ENCODE results near the gene TCF7L1.
"Not testable (repeated sequence)": the region's sequence is repeated elsewhere in the genome, so short reads cannot be mapped to it uniquely, and the experiment has no call there.

TCF7L1 gene

GRCh38 chr2:85291425-85292023 lies 158.3 kb downstream of the TCF7L1 start:
- no peak for DNase-seq

DNA sequence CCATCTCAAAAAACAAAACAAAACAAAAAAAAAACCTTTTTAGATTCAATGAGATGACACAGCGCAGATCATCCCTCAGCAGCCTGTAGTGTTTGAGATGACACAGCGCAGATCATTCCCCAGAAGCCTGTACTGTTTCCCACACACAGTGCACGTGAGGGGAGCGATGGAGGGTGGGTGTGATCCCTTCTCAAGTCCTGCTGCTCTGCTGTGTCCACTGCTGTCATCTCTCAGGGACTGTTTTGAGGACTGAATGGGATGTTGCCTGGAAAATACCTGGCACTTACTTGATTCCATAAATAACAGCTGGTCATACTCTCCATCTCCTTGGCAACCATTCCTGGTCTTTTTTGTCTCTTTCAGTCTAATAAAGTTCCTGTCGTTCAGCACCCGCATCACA lies 168.9 kb downstream of the TCF7L1 start:
- no peak for DNase-seq

- DNase-seq, result no peak
Measured at GRCh38 chr2:85303780-85304531, 170.8 kb downstream of the TCF7L1 start.

DNA sequence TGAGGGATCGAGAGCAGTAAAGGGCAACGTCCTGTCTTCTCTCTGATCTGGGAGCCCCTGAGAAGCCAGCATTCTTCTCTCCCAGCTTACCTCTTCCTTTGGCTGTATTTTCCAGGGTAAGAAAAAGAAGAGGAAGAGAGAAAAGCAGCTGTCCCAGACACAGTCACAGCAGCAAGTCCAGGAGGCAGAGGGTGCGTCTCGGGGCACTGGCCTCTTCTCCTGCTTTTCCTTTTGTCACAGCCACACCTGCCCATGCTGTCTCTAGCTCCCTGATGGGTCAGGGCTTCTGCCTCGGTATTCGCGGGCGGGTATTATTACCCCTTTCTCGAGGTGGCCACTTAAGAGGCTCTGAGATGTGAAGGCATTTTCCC lies 174.3 kb downstream of the TCF7L1 start:
- no peak for DNase-seq

- DNase-seq, result no peak
Measured at GRCh38 chr2:85308201-85308600, 175.0 kb downstream of the TCF7L1 start.

- no peak for DNase-seq
Measured at GRCh38 chr2:85308896-85309555, 175.8 kb downstream of the TCF7L1 start.

DNA sequence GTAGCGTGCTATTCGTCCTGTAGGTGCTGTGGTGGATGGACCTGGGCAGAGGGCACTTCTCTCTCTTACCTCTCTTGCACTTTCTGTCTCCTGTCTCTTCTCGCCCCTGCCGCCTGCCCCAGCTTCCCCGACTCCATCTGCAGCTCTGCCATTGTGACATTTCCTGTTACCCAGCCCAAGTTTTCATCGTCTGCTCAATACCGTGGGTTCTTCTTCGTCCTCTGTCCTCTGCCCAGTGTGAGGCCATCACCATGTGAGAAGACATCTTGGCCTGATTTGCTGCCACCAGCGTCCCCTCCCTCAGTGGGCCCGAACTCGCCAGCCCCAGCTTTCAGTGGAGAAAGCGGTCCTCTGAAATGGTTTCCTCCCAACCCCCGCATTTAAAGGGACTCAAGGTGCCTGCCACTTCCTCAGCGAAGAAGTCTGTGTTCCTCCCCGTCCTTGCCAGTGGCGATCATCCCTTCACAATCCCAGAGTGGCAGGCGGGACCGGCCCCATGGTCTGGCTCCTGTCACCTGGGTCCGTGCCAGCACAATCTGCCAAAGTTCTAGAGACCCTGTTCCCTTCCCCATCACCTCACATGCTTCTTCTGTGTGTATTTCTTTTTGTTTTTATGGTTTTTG lies 176.6 kb downstream of the TCF7L1 start:
- no peak for DNase-seq

DNA sequence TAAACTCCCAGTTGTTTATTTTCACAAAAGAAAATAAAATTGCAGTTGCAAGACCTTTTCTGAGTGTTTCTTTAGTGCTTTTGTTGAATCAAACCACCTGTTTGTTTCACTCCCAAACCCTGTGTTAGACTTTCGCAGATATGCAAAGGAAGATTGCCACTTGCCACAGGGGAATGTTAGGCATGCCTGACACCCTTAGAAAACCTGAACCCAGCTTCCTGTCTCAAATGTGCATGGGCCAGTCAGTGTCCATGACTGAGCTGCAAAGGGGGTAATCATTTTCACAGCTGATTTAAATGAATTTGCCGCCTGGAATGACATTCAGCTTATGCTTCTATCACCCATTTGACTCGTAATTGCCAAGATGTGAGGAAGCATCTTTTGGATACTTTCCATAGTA lies 177.1 kb downstream of the TCF7L1 start:
- no peak for DNase-seq

DNA sequence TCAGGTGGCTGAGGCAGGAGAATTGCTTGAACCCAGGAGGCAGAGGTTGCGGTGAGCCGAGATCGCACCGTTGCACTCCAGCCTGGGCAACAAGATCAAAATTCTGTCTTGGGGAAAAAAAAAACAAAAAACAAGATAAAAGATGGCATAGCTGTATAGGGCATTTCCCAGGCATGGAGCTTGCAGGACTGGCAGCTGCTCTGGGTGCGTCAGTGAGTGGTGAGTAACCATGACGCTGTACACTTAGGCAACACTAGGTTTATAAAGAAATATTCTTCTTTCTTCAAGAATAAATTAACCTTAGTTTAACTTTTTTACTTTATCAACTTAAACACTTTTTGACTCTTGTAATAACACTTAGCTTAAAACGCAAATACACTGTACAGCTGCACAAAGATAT lies 179.2 kb downstream of the TCF7L1 start:
- DNase-seq, result no peak

DNA sequence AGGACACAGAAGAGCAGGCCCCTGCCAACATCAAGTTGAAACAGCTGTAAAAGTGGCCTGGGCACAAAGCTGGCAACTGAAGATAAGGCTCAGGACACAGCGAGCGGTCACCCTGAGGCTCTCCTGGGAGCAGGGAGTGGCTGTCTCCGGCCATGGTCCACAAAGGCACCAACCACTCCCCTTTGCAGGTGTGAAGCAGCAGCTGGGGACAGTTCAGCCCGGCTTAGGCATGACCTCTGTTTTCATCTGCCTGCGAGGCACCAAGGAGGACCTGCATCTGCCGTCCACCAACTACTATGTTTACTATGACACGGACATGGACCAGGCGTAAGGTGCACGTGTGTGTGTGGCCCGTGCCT lies 181.7 kb downstream of the TCF7L1 start:
- no peak for DNase-seq

DNA sequence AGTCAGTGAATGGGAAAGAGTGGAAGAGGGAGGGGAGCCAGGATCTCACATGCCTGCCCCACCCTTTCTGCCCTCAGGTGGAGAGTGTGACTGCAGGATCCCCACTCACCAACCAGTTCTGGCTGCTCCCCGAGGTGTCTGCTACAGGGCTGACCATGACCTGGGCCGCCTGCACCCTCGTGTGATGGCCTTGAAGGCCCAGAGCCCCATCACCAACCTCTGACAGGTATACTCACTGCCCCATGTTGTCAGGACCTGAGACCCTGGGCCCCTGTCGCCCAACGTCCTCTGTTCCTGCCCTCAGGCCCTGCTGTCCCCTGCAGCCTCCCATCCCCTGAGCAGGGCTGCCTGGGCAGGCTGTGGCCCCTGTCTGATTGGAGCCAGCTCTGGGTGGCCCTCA lies 182.7 kb downstream of the TCF7L1 start:
- DNase-seq, result not testable (repeated sequence)

- DNase-seq, result no peak
Measured at GRCh38 chr2:85318222-85319074, 185.3 kb downstream of the TCF7L1 start.

- no peak for DNase-seq
Measured at GRCh38 chr2:85319796-85320195, 186.6 kb downstream of the TCF7L1 start.

DNA sequence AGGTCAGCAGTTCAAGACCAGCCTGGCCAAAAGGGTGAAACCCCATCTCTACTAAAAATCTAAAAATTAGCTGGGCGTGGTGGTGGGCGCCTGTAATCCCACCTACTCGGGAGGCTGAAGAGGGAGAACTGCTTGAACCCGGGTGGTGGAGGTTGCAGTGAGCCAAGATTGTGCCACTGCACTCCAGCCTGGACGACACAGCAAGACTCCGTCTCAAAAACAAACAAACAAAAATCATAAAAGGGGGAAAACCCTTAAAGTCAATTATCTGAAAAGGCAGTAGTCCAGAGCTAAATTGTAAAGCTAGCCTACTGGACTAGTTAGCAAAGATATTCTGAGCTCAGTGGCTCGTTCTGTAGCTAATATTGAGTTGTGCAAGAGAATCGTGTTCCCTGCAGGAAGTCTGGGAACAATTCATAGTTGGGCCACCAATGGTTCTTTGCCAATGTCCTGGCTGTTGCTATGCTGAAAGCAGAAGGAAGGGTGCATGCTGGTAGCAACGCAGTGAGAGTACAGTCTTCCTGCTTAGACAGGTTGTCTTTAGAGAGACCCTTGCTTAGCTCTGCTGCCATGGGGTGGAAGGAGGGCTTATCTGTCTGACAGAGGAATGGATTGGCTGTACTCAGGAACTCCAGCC lies 190.3 kb downstream of the TCF7L1 start:
- DNase-seq, result no peak

DNA sequence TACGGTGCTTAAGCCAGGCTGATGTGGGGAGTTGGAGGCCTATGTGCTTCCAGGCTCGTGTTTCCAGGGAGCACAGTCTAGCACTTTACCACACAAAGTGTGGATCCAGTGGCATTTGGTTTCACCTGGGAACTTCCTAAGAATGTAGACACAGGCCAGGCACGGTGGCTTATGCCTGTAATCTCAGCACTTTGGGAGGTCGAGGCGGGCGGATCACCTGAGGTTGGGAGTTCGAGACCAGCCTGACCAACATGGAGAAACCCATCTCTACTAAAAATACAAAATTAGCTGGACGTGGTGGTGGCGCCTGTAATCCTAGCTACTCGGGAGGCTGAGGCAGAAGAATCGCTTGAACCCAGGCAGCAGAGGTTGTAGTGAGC lies 190.8 kb downstream of the TCF7L1 start:
- not testable (repeated sequence) for DNase-seq

GRCh38 chr2:85324639-85325465 lies 191.7 kb downstream of the TCF7L1 start:
- no peak for DNase-seq

DNA sequence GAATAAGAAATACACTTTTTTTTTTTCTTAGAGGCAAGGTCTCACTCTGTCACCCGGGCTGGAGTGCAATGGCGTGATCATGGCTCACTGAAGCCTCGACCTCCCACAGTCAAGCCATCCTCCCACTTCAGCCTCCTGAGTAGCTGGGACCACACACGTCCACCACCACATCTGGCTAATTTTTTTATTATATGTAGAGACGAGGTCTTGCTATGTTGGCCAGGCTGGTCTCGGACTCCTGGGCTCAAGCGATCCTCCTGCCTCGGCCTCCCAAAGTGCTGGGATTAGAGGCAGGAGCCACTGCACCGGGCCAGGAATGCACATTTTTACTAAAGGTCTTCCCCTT lies 192.2 kb downstream of the TCF7L1 start:
- no peak for DNase-seq

DNA sequence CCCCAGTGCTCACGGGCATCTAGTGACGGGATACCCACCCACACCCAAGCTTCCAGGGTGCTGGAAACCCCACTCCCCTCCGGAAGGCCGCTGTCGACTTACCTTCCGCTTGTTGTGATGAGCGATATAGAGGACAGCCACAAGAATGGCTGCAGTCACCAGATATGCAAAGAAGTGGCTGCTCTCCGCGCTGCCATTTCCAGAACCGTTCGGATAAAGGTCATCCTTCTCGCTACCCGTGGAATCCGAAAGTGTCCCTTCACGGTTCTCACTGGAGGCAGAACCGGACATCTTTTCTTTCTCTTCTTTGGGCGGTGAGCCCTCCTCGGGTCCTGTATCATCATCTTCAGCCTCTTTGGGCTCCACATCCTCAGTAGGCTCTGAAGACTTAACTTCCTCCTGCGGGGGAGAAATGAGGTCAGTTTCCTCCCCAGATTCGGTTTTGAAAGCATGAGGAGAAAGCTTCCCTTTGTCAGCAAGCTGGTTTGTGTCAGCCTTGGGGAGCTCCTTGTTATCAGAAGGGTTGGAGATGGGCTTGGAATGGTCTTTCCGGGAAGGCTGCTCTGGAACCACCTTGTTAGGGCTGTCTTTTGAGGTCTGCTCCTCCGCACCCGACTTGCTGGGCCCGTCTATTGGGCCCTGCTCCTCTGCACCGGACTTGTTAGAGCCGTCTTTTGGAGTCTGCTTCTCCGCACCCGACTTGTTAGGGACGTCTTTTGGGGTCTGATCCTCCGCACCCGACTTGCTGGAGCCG lies 193.4 kb downstream of the TCF7L1 start:
- DNase-seq, result peak; percentile 19

- peak; percentile 48 for DNase-seq
Measured at GRCh38 chr2:85327160-85327821, 194.1 kb downstream of the TCF7L1 start.
